Measurements from ENCODE around the gene ZNF592.

The ZNF592 gene

GRCh38 chr15:84821501-84822021, 73.2 kb downstream of the ZNF592 start:
- no peak for ATAC-seq
- no peak for TF ChIP-seq ZC3H10 (CRISPR knock-in tag; IDR thresholded peaks at IDR 0.05)
- no peak for TF ChIP-seq ARNTL (CRISPR knock-in tag; IDR thresholded peaks at IDR 0.05; ENCODE audit: borderline replicate concordance, low read depth)
- no peak for TF ChIP-seq GLIS3 (CRISPR knock-in tag; IDR thresholded peaks at IDR 0.05)
- no peak for TF ChIP-seq BACH2 (CRISPR knock-in tag; IDR thresholded peaks at IDR 0.05; ENCODE audit: borderline replicate concordance)
- TF ChIP-seq POU6F1 (CRISPR knock-in tag; IDR thresholded peaks at IDR 0.05; ENCODE audit: borderline replicate concordance, low read depth) = no peak
- no peak for TF ChIP-seq ZNF565 (CRISPR knock-in tag; conservative IDR thresholded peaks at IDR 0.05; ENCODE audit: low read depth)
- no peak for TF ChIP-seq ESRRG (CRISPR knock-in tag; IDR thresholded peaks at IDR 0.05)
- no peak for TF ChIP-seq ISL1 (CRISPR knock-in tag; IDR thresholded peaks at IDR 0.05)
- no peak for TF ChIP-seq TCF4 (CRISPR knock-in tag; IDR thresholded peaks at IDR 0.05; ENCODE audit: borderline replicate concordance)
- TF ChIP-seq ZFP30 (CRISPR knock-in tag; IDR thresholded peaks at IDR 0.05) = no peak
- no peak for TF ChIP-seq OSR1 (CRISPR knock-in tag; IDR thresholded peaks at IDR 0.05)
- no peak for TF ChIP-seq TSHZ2 (CRISPR knock-in tag; IDR thresholded peaks at IDR 0.05)
- TF ChIP-seq CREB5 (CRISPR knock-in tag; IDR thresholded peaks at IDR 0.05; ENCODE audit: low read depth) = no peak

DNA sequence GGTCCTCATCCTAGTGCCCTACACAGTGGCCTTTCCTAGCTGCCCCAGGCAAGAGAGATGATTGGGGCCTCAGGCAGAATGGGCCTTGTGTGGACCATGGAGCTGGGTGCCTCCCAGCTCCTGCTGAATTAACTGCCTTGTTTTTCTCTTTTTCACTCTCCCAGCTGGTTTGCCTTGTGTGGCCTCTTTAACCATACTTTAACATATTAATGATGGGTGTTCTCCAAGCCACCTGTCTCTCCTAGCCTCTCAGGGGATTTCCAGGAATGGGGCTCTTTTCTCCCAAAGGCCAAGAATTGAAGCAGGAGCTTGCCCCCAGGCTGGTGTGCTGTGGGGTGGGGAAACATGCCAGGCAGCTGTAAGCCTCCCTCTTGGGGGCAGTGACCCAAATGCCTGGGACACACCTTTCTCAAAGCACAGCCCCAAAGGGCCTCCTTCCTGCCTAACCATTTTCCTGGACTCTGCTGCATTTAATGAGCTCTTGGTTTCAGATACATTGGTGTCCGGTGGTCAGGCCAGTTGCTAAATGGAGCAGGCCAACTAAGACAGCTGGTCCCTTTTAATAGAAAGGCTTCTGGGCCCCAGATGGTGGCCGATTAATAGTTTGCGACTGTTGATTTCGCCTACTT, 74.4 kb downstream of the ZNF592 start:
- no peak for ATAC-seq
- no peak for TF ChIP-seq ESRRG (CRISPR knock-in tag; IDR thresholded peaks at IDR 0.05)
- TF ChIP-seq ZNF565 (CRISPR knock-in tag; conservative IDR thresholded peaks at IDR 0.05; ENCODE audit: low read depth) = no peak
- no peak for TF ChIP-seq ARNTL (CRISPR knock-in tag; IDR thresholded peaks at IDR 0.05; ENCODE audit: borderline replicate concordance, low read depth)
- no peak for TF ChIP-seq ZC3H10 (CRISPR knock-in tag; IDR thresholded peaks at IDR 0.05)
- TF ChIP-seq ZNF8 (CRISPR knock-in tag; IDR thresholded peaks at IDR 0.05) = no peak
- no peak for TF ChIP-seq RARB (CRISPR knock-in tag; IDR thresholded peaks at IDR 0.05)
- no peak for TF ChIP-seq ZFP30 (CRISPR knock-in tag; IDR thresholded peaks at IDR 0.05)
- TF ChIP-seq TCF4 (CRISPR knock-in tag; IDR thresholded peaks at IDR 0.05; ENCODE audit: borderline replicate concordance) = no peak
- TF ChIP-seq, protein P1, sequence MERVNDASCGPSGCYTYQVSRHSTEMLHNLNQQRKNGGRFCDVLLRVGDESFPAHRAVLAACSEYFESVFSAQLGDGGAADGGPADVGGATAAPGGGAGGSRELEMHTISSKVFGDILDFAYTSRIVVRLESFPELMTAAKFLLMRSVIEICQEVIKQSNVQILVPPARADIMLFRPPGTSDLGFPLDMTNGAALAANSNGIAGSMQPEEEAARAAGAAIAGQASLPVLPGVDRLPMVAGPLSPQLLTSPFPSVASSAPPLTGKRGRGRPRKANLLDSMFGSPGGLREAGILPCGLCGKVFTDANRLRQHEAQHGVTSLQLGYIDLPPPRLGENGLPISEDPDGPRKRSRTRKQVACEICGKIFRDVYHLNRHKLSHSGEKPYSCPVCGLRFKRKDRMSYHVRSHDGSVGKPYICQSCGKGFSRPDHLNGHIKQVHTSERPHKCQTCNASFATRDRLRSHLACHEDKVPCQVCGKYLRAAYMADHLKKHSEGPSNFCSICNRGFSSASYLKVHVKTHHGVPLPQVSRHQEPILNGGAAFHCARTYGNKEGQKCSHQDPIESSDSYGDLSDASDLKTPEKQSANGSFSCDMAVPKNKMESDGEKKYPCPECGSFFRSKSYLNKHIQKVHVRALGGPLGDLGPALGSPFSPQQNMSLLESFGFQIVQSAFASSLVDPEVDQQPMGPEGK (CRISPR knock-in tag; IDR thresholded peaks at IDR 0.05; ENCODE audit: borderline replicate concordance) = no peak
- TF ChIP-seq CSDC2 (CRISPR knock-in tag; IDR thresholded peaks at IDR 0.05) = no peak

GRCh38 chr15:84823282-84823878, 75.0 kb downstream of the ZNF592 start:
- no peak for TF ChIP-seq SNAI2 (CRISPR knock-in tag; IDR thresholded peaks at IDR 0.05)
- TF ChIP-seq CSRNP3 (CRISPR knock-in tag; IDR thresholded peaks at IDR 0.05) = no peak
- TF ChIP-seq CSDC2 (CRISPR knock-in tag; IDR thresholded peaks at IDR 0.05) = no peak
- TF ChIP-seq ZNF70 (CRISPR knock-in tag; IDR thresholded peaks at IDR 0.05) = no peak
- TF ChIP-seq RARB (CRISPR knock-in tag; IDR thresholded peaks at IDR 0.05) = no peak
- TF ChIP-seq ZNF565 (CRISPR knock-in tag; conservative IDR thresholded peaks at IDR 0.05; ENCODE audit: low read depth) = no peak
- ATAC-seq = no peak
